SK-N-MC (cell line): ENCODE results near the gene RUNX1.

Experiments
- EZH2 ChIP-seq: fragments of 200-600 bp; sonication (generic); IDR thresholded peaks from one replicate; pipeline ENCODE4 v1.6.1; 2017; ENCODE audit warnings: antibody characterized with exemption
- FOXP2 ChIP-seq: optimal IDR thresholded peaks from 2 replicates; pipeline ENCODE3; 2011; ENCODE audit warnings: mild to moderate bottlenecking, moderate library complexity; ENCODE audit not compliant: insufficient read depth; ENCODE audit errors: extremely low read length, control extremely low read depth

DNA sequence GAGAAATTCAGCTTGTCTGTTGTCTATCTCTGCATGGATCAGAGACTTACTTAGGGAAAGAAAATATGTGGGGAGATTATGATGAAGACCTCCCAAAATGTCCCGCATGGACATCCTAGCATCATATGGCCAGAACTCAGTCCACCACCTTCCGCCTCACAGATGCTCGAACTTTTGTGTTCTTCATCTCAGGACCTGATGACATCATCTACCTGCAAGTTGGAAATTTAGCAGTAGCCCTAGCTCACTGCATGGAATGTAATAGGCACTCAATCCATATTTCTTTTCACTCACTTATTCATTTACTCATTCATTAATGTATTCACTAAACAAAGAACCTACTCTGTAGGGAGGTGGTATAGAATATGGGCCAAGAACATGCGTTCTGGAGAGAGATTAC lies 283.5 kb downstream of the RUNX1 start:
- TF ChIP-seq EZH2 (no peak), FOXP2 (no peak)
